Ishikawa (cell line): ENCODE measurements around the gene GTF3C5.

ENCODE experiments used
- CREB1 ChIP-seq: IDR thresholded peaks from 2 replicates; pipeline ENCODE4 v1.6.1; 2012; ENCODE audit warnings: low read depth
- EGR1 ChIP-seq: IDR thresholded peaks from 2 replicates; pipeline ENCODE4 v1.6.1; 2012
- EP300 ChIP-seq: IDR thresholded peaks from 2 replicates; pipeline ENCODE4 v1.6.1; 2012; ENCODE audit warnings: borderline replicate concordance
- MAX ChIP-seq: IDR thresholded peaks from 2 replicates; pipeline ENCODE4 v1.6.1; 2012
- NFIC ChIP-seq: IDR thresholded peaks from 2 replicates; pipeline ENCODE4 v1.6.1; 2012
- RAD21 ChIP-seq: IDR thresholded peaks from 2 replicates; pipeline ENCODE4 v1.6.1; 2012; ENCODE audit warnings: low read depth
- REST ChIP-seq: IDR thresholded peaks from 2 replicates; pipeline ENCODE4 v1.6.1; 2012; ENCODE audit warnings: low read depth, mild to moderate bottlenecking
- TAF1 ChIP-seq: IDR thresholded peaks from 2 replicates; pipeline ENCODE4 v1.6.1; 2012; ENCODE audit warnings: low read depth, mild to moderate bottlenecking
- TCF12 ChIP-seq: IDR thresholded peaks from 2 replicates; pipeline ENCODE4 v1.6.1; 2012; ENCODE audit warnings: low read depth
- USF1 ChIP-seq: IDR thresholded peaks from 2 replicates; pipeline ENCODE4 v1.6.1; 2012
- YY1 ChIP-seq: IDR thresholded peaks from 2 replicates; pipeline ENCODE4 v1.6.1; 2012; ENCODE audit warnings: low read depth

GRCh38 chr9:133087429-133088145, 56.8 kb downstream of the GTF3C5 start:
- TF ChIP-seq REST (no peak), EP300 (no peak), TAF1 (no peak), MAX (no peak), EGR1 (no peak), USF1 (no peak), RAD21 (no peak), TCF12 (no peak), NFIC (no peak), YY1 (no peak), CREB1 (no peak)
